ENCODE measurements around the gene INTS2. TPM values are rescaled to one million over a fixed set of nuclear protein-coding genes. Genes with fewer than 3 reads are reported as not detected.
"Not testable (repeated sequence)": the region's sequence is repeated elsewhere in the genome, so short reads cannot be mapped to it uniquely, and the experiment has no call there.

INTS2 gene
- total RNA-seq, 4 donors from 2014 or later, result 7.4 to 38.4 (median 15.9) TPM

- no peaks in the 10 kb centered on the region for H3K36me3 ChIP-seq
- no peak for TF ChIP-seq CTCF (IDR thresholded peaks at IDR 0.05)
- no peak for TF ChIP-seq POLR2A (IDR thresholded peaks at IDR 0.05)
- no peaks in the 10 kb centered on the region for H3K9me3 ChIP-seq
- H3K27me3 ChIP-seq, result no peaks in the 10 kb centered on the region
- no peak overlapping the region for H3K27ac ChIP-seq
- no peak for DNase-seq
- H3K4me3 ChIP-seq, result no peak overlapping the region
- no peaks in the 10 kb centered on the region for H3K4me1 ChIP-seq
- intact Hi-C loops (cut with DNase I; ENCODE audit: low total_unique reads), result no loop called here
Observed at GRCh38 chr17:61946359-61946758, 18.6 kb upstream of the INTS2 start.

GRCh38 chr17:61943117-61943516 lies 15.3 kb upstream of the INTS2 start:
- no peaks in the 10 kb centered on the region for H3K9me3 ChIP-seq
- H3K4me3 ChIP-seq, result no peak overlapping the region
- H3K4me1 ChIP-seq, result no peaks in the 10 kb centered on the region
- DNase-seq, result no peak
- intact Hi-C loops (cut with DNase I; ENCODE audit: low total_unique reads), result no loop called here
- H3K36me3 ChIP-seq, result no peaks in the 10 kb centered on the region
- H3K27ac ChIP-seq, result no peak overlapping the region
- TF ChIP-seq POLR2A (IDR thresholded peaks at IDR 0.05), result no peak
- no peak for TF ChIP-seq CTCF (IDR thresholded peaks at IDR 0.05)
- no peaks in the 10 kb centered on the region for H3K27me3 ChIP-seq

- TF ChIP-seq POLR2A (IDR thresholded peaks at IDR 0.05) (no peak), CTCF (IDR thresholded peaks at IDR 0.05) (no peak)
- H3K9me3 ChIP-seq, result no peaks in the 10 kb centered on the region
- H3K4me1 ChIP-seq, result no peaks in the 10 kb centered on the region
- no peaks in the 10 kb centered on the region for H3K27me3 ChIP-seq
- no peak overlapping the region for H3K4me3 ChIP-seq
- H3K36me3 ChIP-seq, result no peaks in the 10 kb centered on the region
- DNase-seq, result no peak
- no peak overlapping the region for H3K27ac ChIP-seq
- intact Hi-C loops (cut with DNase I; ENCODE audit: low total_unique reads), result no loop called here
Observed at GRCh38 chr17:61942085-61942484, 14.3 kb upstream of the INTS2 start.

- H3K27me3 ChIP-seq, result no peaks in the 10 kb centered on the region
- H3K4me3 ChIP-seq, result peak overlapping the region; percentile 66 to 67
- TF ChIP-seq CTCF (IDR thresholded peaks at IDR 0.05) (no peak), POLR2A (IDR thresholded peaks at IDR 0.05) (no peak)
- no peaks in the 10 kb centered on the region for H3K9me3 ChIP-seq
- H3K27ac ChIP-seq, result peak overlapping the region; percentile 86 to 90
- no peaks in the 10 kb centered on the region for H3K36me3 ChIP-seq
- DNase-seq, result no peak
- no peaks in the 10 kb centered on the region for H3K4me1 ChIP-seq
- intact Hi-C loops (cut with DNase I; ENCODE audit: low total_unique reads), result no loop called here
Observed at GRCh38 chr17:61928101-61928436, 287 bp upstream of the INTS2 start.

GRCh38 chr17:61926826-61927207 lies 965 bp downstream of the INTS2 start:
- no peak for TF ChIP-seq POLR2A (IDR thresholded peaks at IDR 0.05)
- Histone ChIP-seq H3K4me3 (peak overlapping the region; percentile 66 to 67), H3K36me3 (no peaks in the 10 kb centered on the region), H3K27me3 (no peaks in the 10 kb centered on the region), H3K9me3 (no peaks in the 10 kb centered on the region), H3K27ac (peak overlapping the region; percentile 86 to 90), H3K4me1 (no peaks in the 10 kb centered on the region)
- intact Hi-C loops (cut with DNase I; ENCODE audit: low total_unique reads), result no loop called here
- no peak for DNase-seq

- H3K9me3 ChIP-seq; H3K36me3 ChIP-seq; H3K4me3 ChIP-seq; H3K27ac ChIP-seq; H3K4me1 ChIP-seq; DNase-seq; H3K27me3 ChIP-seq; intact Hi-C loops (cut with DNase I; ENCODE audit: low total_unique reads): not testable (repeated sequence)
Observed at GRCh38 chr17:61915162-61915561, 12.6 kb downstream of the INTS2 start.
